NCI-H345 treated with DMSO at 0.1 percent for 48 hours (cell line): ENCODE results near the gene ZNF267.
"Not testable (repeated sequence)": the region's sequence is repeated elsewhere in the genome, so short reads cannot be mapped to it uniquely, and the experiment has no call there.

Experiments
- DNase-seq: peaks from one replicate; lab custom pipeline; 2025; ENCODE audit not compliant: unreplicated experiment; lab: John Stamatoyannopoulos, UW

ZNF267 gene

DNA sequence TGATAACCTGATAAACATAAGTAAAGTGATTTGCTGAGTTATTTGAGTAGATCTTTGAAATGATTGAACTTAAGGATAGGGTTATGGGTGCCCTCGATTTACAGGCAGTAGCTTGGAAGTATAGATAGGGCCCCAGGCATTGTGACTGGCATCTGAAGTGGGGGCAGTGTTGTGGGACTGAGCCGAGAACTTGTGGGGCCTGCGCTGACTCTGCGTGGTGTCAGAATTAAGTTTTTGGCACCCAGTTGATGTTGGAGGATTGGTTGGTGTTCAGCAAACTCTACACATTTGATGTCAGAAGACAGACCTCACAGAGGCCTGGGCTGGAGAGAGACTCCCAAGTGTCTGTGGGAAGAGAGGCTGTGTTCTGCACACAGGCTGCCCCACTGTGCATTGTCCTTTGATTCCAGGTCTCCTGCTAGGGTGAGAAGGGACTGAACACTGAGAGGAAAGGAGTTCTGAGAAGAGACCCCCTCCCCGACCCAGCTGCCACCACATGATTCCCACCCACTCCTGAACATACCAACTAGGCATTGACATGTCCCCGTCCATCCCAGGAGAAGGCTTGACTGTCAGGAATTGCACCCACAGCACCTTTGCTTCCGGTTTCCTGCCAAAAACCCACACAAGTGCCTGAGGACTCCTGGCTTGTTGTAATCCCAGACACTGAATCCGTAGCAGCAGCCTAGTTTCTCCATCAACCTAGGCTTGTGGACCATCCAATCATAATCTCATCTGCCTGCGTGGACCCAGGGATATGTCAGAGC, 4.5 kb downstream of the ZNF267 start:
- no peak for DNase-seq

GRCh38 chr16:31879937-31880321, 6.3 kb downstream of the ZNF267 start:
- no peak for DNase-seq

DNA sequence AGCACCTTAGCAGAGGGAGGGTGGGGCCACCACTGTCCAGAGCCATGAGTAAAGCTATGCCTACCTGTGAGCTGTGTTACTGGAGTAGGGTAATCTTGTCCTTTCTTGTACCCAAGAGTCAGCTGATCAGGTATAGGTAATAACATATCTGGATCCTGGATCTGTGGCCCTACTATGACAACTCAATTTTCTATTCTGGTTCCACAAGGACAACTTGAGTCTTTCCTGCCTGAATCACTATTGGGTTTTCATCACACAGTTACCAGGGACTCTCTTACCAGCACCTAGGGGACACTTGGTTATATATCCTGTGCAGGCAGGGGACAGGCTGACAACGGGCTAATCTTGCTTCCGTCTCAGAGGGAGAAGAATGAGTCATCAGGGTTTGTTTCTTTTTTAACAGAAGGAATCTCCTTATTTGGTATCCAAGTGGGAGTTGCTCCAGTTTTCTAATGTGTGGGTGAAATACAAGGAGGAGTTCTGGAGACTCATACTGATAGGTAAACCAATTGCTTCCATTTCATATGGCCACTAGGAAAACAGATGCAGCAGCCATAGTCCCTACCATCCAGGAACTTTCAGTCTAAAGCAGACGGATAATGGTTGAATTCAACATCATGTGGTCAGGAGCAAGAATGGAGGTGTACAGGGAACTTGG, 6.8 kb downstream of the ZNF267 start:
- DNase-seq = no peak

GRCh38 chr16:31886227-31886626, 12.6 kb downstream of the ZNF267 start:
- no peak for DNase-seq

DNA sequence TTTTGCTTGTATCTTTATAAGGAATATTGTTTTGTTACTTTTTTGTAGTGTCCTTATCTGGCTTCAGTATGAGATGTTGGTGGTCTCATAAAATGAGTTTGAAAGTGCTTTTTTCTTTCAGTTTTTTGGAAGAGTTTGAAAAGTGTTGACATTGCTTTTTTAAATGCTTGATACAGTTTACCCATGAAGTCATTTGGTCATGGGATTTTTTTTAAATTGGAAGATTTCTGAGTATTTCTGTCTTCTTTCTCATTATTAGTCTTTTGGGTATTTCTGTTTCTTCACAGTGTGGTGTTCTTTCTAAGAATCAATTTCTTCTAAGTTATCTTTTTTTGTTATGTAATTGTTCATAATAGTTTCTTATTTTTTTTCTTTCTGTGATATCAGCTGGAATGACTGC, 15.1 kb downstream of the ZNF267 start:
- DNase-seq = no peak

GRCh38 chr16:31892111-31892510, 18.5 kb downstream of the ZNF267 start:
- DNase-seq = not testable (repeated sequence)

DNA sequence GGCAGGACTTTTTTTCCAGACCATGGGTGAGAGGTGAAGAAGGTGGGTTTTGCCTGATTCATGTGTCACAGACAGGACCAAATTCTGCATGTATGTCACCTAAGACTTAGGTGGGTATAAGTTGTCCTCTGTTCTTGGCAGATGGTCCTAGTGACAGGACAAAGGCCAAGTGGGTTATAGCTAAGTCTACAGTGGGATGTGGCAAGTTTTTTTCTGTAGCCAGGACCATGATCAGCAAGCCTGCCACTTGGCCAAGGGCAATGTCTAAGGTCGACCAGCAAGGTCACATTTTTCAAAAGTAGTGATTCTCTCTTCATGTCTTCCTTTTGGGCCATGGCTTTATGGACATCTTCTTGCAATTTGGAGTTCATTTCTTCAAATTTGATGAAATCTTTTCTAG, 20.2 kb downstream of the ZNF267 start:
- DNase-seq = no peak

DNA sequence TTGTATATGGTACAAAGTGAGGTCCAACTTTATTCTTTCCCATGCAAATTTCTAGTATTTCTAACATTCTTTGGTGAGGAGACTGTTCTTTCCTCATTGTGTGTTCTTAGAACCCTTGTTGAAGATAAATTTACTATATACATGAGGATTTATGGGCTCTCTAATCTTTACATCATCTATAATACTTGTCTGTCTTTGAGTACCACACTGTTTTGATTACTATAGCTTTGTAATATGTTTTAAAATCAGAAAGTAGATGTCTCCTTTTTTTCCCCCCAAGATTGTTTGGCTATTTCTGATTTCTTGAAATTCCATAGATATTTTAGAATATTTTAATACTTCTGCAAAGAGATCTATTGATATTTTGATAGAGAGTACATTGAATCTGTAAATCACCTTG, 23.7 kb downstream of the ZNF267 start:
- DNase-seq = no peak

DNA sequence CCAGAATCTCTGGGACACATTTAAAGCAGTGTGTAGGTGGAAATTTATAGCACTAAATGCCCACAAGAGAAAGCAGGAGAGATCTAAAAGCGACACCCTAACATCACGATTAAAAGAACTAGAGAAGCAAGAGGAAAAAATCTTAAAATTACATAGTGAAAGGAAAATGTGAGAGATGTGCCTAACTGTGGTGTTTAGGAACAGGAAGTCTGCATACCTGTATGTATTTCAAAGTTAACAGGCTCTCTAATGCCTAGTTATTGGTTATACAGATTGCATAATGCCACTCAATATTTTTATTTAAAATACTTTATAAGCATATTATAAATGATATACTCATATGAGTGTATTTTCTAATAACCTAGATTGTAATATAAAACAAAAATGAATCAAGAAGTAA, 25.9 kb downstream of the ZNF267 start:
- DNase-seq = no peak

DNA sequence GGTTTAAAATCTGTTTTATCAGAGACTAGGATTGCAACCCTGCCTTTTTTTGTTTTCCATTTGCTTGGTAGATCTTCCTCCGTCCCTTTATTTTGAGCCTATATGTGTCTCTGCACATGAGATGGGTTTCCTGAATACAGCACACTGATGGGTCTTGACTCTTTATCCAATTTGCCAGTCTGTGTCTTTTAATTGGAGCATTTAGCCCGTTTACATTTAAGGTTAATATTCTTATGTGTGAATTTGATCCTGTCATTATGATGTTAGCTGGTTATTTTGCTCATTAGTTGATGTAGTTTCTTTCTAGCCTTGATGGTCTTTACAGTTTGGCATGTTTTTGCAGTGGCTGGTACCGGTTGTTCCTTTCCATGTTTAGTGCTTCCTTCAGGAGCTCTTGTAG, 31.0 kb downstream of the ZNF267 start:
- DNase-seq = not testable (repeated sequence)

DNA sequence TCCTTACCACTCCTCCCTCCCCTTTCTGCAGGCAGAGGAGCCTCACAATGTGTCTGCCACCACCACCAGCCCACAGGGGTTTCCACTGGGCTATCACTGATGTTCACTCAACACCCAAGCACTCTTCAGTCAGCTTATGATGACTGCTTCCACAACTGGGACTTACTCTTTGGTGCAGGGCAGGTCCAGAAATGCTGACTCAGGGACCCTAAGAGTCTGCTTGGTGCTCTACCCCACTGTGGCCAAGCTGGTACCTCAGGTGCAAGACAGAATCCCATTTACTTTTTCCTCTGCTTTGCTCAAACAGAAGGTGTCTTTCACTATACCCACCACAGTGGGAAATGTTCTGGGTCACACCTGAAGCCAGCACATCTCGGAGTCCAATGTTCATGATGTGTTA, 40.1 kb downstream of the ZNF267 start:
- no peak for DNase-seq

GRCh38 chr16:31916056-31916488, 42.5 kb downstream of the ZNF267 start:
- DNase-seq = no peak

DNA sequence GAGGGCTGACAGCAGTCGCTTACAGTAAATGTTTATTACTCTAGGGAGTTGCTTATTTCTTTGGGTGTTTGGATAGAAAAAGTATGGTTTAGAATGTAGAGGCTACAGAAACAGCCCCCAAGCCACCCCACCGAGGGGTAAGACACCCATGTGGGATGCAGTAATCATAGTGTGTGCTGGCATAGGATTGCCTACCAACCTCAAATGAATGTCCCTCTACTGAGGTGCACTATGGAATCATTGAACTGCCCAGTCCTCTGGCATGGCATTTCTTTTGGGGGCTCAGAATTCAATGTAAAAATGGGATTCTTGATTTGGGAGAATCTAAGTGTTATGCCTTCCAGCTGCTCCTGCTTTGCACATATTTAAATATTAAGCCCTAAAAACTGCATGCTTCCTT, 46.8 kb downstream of the ZNF267 start:
- DNase-seq = no peak

- DNase-seq = not testable (repeated sequence)
Observed at GRCh38 chr16:31951806-31952205, 78.2 kb downstream of the ZNF267 start.

- DNase-seq = not testable (repeated sequence)
Observed at GRCh38 chr16:31952206-31952605, 78.6 kb downstream of the ZNF267 start.

DNA sequence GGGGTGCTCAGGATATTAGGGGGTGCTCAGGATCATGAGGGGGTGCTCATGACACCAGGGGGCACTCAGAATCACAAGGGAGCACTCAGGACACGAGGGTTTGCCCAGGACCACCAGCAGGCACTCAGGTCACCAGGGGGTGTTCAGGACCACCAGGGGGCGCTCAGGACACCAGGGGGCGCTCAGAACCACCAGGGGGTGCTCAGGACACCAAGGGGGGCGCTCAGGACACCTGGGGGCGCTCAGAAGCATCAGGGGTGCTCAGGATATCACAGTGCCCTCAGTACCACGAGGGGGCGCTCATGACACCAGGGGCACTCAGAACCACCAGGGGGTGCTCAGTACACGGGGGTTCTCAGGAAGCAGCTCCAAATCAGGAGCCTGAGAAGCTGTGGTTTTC, 82.6 kb downstream of the ZNF267 start:
- DNase-seq = not testable (repeated sequence)

DNA sequence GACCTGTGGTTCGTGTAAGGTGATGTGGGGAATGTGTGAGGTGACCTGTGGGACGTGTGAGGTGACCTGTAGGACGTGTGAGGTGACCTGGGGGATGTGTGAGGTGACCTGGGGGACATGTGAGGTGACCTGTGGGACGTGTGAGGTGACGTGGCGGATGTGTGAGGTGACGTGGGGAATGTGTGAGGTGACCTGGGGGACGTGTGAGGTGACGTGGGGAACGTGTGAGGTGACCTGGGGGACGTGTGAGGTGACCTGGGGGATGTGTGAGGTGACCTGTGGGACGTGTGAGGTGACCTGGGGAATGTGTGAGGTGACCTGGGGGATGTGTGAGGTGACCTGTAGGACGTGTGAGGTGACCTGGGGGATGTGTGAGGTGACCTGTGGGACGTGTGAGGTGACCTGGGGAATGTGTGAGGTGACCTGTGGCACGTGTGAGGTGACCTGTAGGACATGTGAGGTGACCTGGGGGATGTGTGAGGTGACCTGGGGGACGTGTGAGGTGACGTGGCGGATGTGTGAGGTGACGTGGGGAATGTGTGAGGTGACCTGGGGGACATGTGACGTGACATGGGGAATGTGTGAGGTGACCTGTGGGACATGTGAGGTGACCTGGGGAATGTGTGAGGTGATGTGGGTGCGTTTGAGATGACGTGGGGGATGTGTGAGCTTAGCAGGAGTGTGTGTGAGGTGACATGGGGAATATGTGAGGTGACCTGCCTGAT, 86.7 kb downstream of the ZNF267 start:
- DNase-seq = not testable (repeated sequence)
